ENCODE measurements around the gene APBA2.

DNA sequence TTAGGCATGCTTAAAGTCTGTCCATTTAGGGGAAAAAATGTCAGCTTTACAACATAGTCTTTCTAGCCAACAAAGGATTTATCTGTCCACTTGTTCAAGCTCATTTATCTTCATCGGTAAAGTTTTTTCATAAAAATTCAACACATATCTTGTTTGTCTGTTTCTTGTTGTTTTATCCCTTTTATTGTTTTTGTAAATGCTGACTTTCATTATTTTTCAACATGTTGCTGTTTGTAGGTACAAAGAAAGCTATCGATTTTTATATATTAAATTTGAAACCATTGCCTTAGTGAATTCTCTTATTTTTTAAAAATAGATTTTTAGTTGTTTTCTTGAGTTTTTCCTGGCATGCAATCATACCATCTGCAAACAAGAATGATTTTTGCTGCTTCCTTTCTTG lies 198.1 kb downstream of the APBA2 start:
- TF ChIP-seq, protein P1, sequence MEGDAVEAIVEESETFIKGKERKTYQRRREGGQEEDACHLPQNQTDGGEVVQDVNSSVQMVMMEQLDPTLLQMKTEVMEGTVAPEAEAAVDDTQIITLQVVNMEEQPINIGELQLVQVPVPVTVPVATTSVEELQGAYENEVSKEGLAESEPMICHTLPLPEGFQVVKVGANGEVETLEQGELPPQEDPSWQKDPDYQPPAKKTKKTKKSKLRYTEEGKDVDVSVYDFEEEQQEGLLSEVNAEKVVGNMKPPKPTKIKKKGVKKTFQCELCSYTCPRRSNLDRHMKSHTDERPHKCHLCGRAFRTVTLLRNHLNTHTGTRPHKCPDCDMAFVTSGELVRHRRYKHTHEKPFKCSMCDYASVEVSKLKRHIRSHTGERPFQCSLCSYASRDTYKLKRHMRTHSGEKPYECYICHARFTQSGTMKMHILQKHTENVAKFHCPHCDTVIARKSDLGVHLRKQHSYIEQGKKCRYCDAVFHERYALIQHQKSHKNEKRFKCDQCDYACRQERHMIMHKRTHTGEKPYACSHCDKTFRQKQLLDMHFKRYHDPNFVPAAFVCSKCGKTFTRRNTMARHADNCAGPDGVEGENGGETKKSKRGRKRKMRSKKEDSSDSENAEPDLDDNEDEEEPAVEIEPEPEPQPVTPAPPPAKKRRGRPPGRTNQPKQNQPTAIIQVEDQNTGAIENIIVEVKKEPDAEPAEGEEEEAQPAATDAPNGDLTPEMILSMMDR (IDR thresholded peaks at IDR 0.05): no peak
- no peak for TF ChIP-seq POLR2A (IDR thresholded peaks at IDR 0.05)
